Fibroblast of skin of abdomen (primary cell): ENCODE results near the gene SCNN1A. TPM values are rescaled to one million over a fixed set of nuclear protein-coding genes. Genes with fewer than 3 reads are reported as not detected.

Source experiments
- DNase-seq: peaks from one replicate; pipeline ENCODE4 v3.0.0-alpha.2; 2013
- polyA plus RNA-seq, 2 experiments: library from polyadenylated mRNA; unstranded; fragments of 120-200 nt; gene quantifications; one replicate each; pipeline ENCODE4 v1.2.1, GENCODE V29; 2013; ENCODE audit not compliant: insufficient read length in 2 of 2

The SCNN1A gene
- 0.30 TPM for polyA plus RNA-seq (2013, experiment 1 of 2; ENCODE audit: insufficient read length)
- 0.24 TPM for polyA plus RNA-seq (2013, experiment 2 of 2; ENCODE audit: insufficient read length)

DNA sequence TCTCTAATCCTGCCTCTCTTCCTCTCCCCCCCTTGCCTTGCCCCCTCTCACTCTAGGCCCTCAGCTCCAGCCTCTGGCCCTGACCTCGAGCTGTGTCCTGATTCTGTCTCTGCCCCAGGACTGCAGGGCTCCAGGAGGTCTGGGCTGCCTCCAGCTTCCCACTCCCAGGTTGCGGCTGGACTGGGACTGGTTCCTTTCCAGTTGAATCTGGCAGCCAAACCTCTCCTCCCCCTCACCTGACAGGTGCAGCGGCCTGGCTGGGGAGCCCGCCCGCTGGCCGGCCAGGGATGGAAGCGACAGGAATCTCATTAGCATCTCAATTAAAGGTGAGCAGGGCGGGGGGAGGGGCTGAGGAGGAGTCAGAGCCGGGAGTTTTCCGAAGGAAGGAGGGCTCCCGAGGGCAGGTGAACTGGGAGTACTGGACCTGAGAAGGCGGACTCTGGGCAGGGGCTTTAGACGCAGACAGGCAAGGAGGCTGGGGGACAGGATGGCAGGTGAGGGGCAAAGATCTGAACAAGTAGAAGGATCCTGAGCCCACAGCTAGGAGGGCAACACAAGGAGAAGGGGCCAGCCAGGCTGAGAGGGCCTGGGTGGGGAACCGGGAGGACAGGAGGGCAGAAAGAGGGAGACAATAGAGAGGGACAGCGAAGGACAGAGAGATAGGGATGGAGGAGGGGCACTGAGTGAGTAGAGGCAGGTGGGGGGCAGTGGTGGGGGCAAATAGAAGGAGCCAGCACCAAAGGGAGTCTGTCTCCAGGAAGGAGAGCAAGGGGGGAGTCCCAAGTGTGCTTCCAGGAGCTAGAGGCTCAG is at the start of gene SCNN1A:
Gene SCNN1A, minus strand, starts transcription at position 295 of the 810 bp plus-strand sequence. CDS start 780 bp downstream, outside the sequence.
- no peak for DNase-seq

DNA sequence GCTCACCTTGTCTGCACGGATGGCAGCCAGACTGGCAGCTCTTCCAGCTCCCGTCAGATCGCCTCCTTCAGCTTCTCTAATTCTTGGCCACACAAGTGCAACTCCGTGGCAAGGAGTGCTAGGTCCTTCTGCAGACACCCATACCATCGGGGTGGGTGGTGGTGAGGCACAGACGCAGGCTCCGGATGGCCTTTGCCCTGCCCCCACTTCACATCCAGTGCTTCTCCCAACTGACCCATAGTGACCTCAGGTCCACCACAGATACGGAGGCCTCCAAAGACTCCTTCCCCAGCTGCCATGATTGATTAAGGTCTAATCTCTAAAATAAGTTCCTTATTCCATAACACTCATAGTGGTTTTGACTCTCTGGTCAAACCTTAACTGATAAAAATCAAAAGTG is 49.5 kb upstream of the SCNN1A start:
- DNase-seq: no peak

GRCh38 chr12:6424008-6424347 is 48.6 kb upstream of the SCNN1A start:
- no peak for DNase-seq

- peak; percentile 89 for DNase-seq
Measured at GRCh38 chr12:6423267-6424007, 48.1 kb upstream of the SCNN1A start.

DNA sequence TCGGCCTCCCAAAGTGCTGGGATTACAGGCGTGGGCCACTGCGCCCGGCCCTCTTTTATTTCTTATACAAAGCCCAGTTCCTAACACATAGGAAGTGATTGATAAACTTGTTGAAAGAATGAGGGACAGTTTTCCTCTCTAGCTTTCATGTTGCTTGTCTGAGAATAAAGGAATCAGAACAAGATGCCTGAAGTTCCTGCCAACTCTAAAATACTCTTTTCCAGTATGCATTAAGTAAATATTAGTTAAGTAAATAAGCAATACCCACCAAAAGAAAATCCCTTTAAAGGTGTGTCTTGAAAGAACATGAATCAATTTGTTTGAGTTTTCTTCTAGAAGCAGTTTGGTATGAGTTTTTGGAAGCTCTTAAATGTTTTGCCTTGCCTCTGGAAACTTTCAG is 45.0 kb upstream of the SCNN1A start:
- no peak for DNase-seq

GRCh38 chr12:6418796-6419195 is 43.4 kb upstream of the SCNN1A start:
- no peak for DNase-seq

- no peak for DNase-seq
Measured at GRCh38 chr12:6416596-6416995, 41.2 kb upstream of the SCNN1A start.

GRCh38 chr12:6407236-6407954 is 32.0 kb upstream of the SCNN1A start:
- no peak for DNase-seq

DNA sequence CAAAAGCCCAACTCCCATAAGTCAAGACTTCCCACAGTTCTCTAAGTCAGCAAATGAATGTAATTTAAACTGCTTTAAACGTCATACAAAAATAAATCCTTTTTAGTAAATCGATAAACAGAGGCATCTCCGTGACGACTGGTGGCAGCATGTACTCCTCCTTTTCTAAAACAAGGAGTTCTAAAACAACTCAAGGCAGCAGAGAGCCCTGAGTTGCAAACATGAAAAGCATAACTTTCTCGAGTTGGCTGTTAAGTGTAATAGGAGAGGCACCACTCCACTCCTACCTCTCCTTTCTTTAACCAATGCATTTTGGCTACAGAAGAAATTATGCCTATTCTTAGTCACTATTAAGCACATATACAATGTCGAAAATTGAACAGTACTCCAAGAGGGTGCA is 30.6 kb upstream of the SCNN1A start:
- DNase-seq: no peak

DNA sequence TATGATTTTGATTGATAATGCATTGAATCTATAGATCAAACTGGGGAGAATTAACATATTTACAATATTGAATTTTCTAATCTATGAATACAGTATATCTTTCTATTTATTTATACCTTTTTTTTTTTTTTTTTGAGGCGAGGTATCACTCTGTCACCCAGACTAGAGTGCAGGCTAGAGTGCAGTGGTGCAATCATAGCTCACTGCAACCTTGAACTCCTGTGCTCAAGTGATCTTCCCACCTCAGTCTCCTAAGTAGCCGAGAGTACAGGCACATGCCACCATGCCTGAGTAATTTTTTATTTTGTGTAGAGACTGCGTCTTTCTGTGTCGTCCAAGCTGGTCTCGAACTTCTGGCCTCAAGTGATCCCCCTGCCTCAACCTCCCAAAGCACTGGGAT is 29.0 kb upstream of the SCNN1A start:
- DNase-seq: no peak

DNA sequence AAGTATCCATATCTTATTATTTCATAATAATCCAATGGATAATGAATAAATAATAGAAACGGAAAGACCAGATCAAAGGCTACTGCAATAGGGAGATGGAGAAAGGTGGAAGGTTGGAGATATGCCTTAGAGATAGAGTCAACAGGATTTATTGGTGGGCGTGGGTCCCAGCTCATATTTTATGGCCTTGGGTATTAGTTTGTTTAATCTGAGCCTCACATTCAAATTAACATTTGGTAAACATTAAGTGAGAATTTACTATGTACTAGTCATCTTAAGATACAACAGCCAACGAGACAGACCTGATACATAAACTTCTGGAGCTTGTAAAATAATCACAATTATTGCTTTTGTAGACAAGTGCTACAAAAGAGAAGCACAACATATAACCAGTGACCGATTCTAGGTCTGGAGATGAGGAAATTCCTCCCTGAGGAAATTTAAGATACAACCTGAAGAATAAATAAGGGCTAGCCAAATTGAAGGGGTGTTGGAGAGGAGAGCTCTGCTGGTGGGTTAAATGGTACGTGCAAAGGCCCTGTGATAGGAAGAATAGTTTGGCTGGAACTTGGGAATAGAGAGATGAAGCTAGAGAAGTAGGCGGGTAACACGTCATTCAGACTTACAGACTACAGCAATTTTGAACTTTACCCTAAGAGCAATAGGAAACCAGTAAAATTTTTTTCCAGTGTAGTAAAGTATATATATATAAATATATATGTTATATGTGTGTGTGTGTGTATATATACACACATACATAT is 24.7 kb upstream of the SCNN1A start:
- no peak for DNase-seq

- no peak for DNase-seq
Measured at GRCh38 chr12:6396031-6396430, 20.7 kb upstream of the SCNN1A start.

- no peak for DNase-seq
Measured at GRCh38 chr12:6394398-6394797, 19.0 kb upstream of the SCNN1A start.

- no peak for DNase-seq
Measured at GRCh38 chr12:6393109-6393508, 17.7 kb upstream of the SCNN1A start.

GRCh38 chr12:6392504-6392903 is 17.1 kb upstream of the SCNN1A start:
- DNase-seq: no peak

DNA sequence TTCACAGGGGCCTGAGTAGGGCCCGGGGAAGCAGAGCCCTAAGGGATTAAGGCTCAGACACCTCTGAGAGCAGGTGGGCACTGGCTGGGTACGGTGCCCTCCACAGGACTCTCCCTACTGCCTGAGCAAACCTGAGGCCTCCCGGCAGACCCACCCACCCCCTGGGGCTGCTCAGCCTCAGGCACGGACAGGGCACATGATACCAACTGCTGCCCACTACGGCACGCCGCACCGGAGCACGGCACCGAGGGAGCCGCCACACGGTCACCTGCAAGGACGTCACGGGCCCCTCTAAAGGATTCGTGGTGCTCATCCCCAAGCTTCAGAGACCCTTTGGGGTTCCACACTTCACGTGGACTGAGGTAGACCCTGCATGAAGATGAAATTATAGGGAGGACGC is 15.7 kb upstream of the SCNN1A start:
- DNase-seq: no peak

DNA sequence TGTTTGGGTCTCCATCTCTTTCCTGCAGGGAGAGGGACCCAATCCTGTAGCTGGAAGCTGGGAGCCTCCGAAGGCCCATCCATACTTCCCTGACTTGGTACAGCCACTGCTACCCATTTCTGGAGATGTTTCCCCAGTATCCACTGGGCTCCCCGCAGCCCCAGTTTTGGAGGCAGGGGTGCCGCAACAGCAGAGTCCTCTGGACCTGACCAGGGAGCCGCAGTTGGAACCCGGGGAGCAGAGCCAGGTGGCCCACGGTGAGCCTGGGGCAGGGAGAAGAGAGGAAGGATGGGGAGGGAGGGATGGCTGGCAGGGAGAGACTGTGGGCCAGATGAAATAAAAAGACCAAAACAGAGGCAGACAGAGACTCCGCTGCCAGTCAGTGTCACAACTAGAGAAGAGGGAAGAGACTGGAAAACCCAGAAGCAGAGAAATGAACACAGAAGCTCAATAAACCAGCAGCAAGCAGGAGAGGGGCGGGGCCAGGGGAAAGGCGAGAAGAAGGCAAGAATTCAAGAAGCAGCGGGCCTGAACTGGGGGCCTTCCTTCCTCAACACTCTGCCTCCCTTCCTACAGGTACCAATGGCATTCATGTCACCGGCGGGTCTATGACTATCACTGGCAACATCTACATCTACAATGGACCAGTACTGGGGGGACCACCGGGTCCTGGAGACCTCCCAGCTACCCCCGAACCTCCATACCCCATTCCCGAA is 14.9 kb upstream of the SCNN1A start:
- no peak for DNase-seq

GRCh38 chr12:6387541-6387940 is 12.2 kb upstream of the SCNN1A start:
- no peak for DNase-seq

DNA sequence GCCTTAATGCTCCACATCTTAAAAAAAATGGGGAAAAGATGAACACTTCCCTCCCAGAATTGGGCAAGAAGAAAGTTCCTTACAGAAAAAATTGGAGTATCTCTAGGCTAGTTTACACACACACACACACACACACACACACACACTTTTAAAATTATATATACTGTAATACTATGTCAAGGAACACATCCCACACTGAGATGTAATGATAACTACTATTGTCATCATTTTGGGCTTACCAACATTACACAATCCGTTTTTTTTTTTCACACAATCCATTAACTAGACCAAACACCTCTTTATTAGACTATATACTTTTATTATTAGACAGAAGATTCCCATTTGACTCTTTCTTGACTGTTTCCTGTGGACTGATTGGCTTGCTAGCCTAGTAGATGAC is 11.1 kb upstream of the SCNN1A start:
- no peak for DNase-seq

- DNase-seq: no peak
Measured at GRCh38 chr12:6386038-6386437, 10.7 kb upstream of the SCNN1A start.

- DNase-seq: no peak
Measured at GRCh38 chr12:6384499-6385436, 9.4 kb upstream of the SCNN1A start.
